HG03378 (cell line): ENCODE data around the gene FAM83B.
"Not testable (repeated sequence)": the region's sequence is repeated elsewhere in the genome, so short reads cannot be mapped to it uniquely, and the experiment has no call there.

Source experiments
- ATAC-seq: cut with Tn5 transposase; IDR thresholded peaks from one replicate; pipeline ENCODE4 v1.9.1; 2021; ENCODE audit warnings: mild to moderate bottlenecking, moderate library complexity; ENCODE audit not compliant: unreplicated experiment

FAM83B gene

DNA sequence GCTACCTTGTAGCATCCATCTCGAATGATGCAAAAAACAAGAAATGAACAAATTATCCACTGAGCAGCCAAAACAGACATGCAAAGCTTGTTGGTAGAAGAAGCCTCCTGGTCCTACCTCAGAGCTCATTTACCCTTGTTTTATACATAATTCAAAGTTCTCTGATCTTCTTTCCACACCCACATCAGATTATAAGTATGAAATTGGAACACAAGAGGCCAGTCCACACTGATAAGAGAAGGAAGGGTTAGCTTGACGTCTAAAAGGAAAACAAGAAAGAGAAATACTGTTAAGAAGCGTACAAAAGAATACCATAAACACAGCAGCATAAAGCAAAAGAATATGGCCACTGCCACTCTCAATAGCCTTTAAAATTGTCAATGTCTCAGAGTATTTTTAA, 49.7 kb downstream of the FAM83B start:
- no peak for ATAC-seq

DNA sequence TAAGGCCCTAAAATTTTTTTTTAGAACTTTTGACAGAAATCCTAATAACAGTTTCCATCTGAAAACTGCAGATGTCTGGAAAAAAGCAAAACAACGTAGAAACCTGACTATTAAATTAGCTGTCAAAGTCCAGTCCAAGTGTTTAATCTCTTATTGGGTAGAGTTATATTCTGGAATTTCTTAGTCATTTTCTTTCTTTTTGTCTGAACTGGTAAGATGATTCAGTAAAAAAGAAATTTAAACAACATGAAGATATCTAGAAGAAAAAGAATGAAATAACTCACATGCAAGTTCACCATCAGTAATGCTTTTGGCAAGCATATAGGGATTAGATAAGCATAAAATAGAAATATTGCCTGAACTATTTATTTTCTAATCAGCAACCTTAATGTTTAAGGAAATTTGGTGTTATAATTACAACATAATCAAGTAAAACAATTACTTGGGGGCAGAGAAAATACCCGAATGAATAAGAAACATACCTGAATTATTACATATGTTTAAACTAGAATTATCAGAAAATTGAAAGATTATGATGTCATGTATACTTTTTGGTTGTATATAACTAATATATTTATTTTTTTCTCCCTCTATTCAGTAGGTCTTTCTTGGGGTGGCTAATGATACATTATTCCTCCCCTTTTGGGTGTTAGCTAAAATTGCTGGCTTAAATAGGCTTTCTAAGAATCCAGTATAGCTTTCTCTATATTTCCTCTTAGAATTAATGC, 51.1 kb downstream of the FAM83B start:
- ATAC-seq: no peak

- no peak for ATAC-seq
Measured at GRCh38 chr6:54898767-54899166, 52.2 kb downstream of the FAM83B start.

DNA sequence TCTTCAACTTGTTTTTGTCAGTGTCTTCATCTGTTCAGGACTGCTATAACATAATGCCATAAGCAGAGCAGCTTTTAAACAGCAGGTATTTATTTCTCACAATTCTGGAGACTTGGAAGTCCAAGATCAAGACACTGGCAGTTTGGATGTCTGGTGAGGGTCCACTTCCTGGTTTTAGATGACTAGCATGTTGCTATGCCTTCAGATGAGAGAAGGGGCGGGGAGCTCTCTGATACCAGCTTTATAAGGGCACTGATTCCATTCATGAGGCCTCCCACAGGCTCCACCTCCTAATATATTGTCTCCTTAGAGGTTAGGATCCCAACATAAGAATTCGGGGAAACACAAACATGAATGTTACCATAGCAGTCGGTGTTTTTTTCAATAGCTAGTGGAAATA, 52.9 kb downstream of the FAM83B start:
- ATAC-seq: no peak

DNA sequence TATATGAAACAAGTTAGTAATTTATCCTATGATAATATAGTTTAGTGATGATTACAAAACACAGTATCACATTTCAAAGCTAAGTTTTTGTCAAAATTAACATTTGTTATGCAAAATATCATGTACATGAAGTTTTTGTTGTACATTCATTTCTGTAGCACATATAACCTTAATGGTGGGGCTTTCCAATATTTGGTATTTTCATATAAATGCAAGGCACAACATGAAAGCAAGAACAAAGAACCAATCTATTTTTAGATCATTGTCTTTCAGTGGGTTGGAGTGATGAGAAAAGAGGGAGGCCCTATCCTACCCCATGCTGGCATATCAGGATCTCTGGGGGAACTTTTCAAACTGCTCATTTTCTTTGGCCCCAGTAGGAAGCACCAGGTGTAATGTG, 53.4 kb downstream of the FAM83B start:
- ATAC-seq: no peak

- no peak for ATAC-seq
Measured at GRCh38 chr6:54900666-54901065, 54.1 kb downstream of the FAM83B start.

- ATAC-seq: no peak
Measured at GRCh38 chr6:54903884-54904283, 57.3 kb downstream of the FAM83B start.

GRCh38 chr6:54907355-54907754, 60.8 kb downstream of the FAM83B start:
- ATAC-seq: no peak

GRCh38 chr6:54909184-54909583, 62.6 kb downstream of the FAM83B start:
- no peak for ATAC-seq

DNA sequence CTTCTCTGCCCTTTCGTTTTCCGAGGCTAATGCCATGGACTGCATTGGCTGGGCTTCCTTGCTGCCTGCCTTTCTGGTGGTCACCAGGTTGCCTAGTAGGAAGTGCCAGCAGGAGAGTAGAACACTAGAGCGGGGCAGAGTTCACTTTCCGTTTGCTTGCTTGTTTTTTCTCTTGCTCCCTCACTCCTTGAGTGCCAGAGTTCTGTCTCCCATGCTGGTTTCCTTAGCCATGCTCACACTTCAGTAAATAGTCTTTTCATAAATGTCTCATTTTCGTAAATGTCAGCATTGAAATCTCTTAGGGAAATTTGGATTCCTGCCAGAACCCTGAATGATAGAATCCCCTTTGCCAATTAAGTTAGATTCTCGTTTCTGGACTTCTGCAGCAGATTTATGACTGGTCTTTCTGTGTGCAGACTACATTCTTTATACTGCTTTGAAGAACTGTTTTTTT, 63.9 kb downstream of the FAM83B start:
- ATAC-seq: no peak

- ATAC-seq: no peak
Measured at GRCh38 chr6:54910921-54911320, 64.3 kb downstream of the FAM83B start.

DNA sequence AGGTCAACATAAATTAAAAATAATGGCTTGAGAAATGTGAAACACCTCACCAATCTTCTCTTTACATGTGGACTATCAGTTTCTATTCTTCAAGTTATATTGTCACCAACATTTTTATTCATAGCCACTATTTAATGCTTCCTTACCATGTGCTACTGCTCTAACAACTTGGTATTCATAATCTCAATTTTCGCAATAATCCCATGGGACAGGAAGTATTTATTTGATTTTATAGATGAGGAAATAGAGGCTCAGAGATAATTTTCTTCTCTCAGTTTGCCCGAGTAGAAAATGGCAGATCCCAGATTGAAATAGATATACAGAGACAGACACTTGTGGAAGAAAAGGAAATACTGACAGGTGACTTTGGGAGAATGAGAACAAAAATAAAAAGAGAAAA, 66.6 kb downstream of the FAM83B start:
- ATAC-seq: no peak

DNA sequence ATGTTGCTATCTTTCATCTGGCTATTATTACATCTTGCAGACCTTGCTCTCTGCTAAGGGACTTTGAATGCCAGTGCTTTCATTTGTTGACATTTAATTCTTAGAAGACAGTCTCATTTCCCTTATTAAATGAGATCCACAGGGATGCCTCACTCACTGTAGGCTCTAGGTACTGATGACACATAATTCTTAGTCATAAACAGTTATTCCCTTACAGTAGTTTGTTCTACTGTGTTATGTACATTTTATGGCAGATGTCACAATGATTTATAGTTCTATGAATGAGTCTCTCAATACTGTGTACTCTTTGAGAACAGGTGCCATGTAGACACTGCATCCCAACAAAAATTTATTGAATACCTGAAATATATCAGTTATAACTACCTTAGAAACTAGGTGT, 70.3 kb downstream of the FAM83B start:
- ATAC-seq: no peak

GRCh38 chr6:54920628-54921027, 74.1 kb downstream of the FAM83B start:
- no peak for ATAC-seq

- no peak for ATAC-seq
Measured at GRCh38 chr6:54921891-54922290, 75.3 kb downstream of the FAM83B start.

GRCh38 chr6:54929245-54929909, 82.8 kb downstream of the FAM83B start:
- ATAC-seq: no peak

DNA sequence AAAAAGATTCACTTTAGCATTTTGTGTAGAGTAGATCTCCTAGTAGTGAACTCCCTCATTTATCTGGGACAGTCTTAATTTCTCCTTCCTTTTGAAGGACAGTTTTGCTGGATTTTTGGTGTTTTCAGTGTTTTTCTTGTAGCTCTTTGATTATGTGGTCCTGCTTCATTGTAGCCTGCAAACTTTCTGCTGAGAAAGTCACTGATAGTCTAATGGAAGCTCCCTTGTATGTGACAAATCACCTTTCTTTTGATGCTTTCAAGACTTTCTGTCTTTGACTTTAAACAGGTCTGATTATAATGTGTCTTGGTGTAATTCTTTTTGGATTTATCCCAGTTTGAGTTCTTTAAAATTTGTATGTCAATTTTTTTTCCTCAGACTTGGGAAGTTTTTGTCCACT, 86.1 kb downstream of the FAM83B start:
- no peak for ATAC-seq

- no peak for ATAC-seq
Measured at GRCh38 chr6:54935739-54936138, 89.2 kb downstream of the FAM83B start.

- no peak for ATAC-seq
Measured at GRCh38 chr6:54937371-54937770, 90.8 kb downstream of the FAM83B start.

- ATAC-seq: no peak
Measured at GRCh38 chr6:54957698-54958097, 111.1 kb downstream of the FAM83B start.

- no peak for ATAC-seq
Measured at GRCh38 chr6:54958446-54958845, 111.9 kb downstream of the FAM83B start.

DNA sequence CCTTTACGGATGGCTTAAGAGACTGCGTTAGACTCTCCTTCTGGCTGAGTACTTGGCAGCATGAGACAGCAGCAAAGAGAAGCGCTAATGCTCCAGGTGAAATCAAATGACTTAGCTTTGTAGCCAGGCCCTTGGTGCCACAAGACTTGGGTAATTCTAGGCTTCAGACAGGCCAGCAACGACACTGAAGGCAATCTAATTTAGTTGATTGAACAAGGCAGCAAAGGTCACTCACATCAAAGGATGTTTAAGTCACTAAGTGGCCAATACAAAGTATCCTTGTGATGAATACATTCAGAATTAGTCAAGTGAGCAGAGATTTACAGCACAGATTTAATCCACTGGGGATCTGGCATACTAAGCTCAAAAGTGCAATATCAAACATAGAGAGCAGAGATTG, 113.2 kb downstream of the FAM83B start:
- ATAC-seq: no peak

- not testable (repeated sequence) for ATAC-seq
Measured at GRCh38 chr6:54961372-54961771, 114.8 kb downstream of the FAM83B start.
